NB4 (cell line): ENCODE data around the gene GLYATL3.

Experiments
- TF ChIP-seq, protein P1 (sequence below): IDR thresholded peaks from one replicate; pipeline ENCODE4 v1.5.1; 2012; ENCODE audit warnings: low read depth, low read length
- TF ChIP-seq, protein P2 (sequence below): IDR thresholded peaks from 2 replicates; pipeline ENCODE4 v1.6.1; 2011; ENCODE audit warnings: low read depth, low read length

DNA sequence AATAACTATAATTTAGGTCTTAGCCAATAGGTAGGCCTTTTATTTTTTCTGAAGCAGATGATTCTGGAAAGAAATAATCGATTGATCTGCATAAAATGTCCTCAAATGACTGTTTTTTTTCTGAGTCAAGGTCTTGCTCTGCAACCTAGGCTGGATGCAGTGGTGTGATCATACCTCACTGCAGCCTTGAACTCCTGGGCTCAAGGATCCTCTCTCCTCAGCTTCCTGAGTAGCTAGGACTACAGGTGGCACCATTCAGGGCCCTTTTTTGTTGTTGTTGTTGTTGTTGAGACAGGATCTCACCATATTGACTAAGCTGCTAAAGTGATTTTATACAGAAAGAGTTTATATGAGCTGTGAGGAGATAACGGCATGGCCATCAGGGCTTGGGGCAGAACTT is 18.2 kb downstream of the GLYATL3 start:
- TF ChIP-seq, protein P1, sequence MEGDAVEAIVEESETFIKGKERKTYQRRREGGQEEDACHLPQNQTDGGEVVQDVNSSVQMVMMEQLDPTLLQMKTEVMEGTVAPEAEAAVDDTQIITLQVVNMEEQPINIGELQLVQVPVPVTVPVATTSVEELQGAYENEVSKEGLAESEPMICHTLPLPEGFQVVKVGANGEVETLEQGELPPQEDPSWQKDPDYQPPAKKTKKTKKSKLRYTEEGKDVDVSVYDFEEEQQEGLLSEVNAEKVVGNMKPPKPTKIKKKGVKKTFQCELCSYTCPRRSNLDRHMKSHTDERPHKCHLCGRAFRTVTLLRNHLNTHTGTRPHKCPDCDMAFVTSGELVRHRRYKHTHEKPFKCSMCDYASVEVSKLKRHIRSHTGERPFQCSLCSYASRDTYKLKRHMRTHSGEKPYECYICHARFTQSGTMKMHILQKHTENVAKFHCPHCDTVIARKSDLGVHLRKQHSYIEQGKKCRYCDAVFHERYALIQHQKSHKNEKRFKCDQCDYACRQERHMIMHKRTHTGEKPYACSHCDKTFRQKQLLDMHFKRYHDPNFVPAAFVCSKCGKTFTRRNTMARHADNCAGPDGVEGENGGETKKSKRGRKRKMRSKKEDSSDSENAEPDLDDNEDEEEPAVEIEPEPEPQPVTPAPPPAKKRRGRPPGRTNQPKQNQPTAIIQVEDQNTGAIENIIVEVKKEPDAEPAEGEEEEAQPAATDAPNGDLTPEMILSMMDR, result no peak
- TF ChIP-seq, protein P2, sequence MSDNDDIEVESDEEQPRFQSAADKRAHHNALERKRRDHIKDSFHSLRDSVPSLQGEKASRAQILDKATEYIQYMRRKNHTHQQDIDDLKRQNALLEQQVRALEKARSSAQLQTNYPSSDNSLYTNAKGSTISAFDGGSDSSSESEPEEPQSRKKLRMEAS, result no peak
